Articular chondrocyte of knee joint (primary cell): ENCODE data around the gene DUSP7. TPM values are rescaled to one million over a fixed set of nuclear protein-coding genes. Genes with fewer than 3 reads are reported as not detected.

Experiments used
- total RNA-seq: library from RNA; depleted of rRNA; stranded (reverse); fragments of >200 nt; gene quantifications from 2 replicates; pipeline ENCODE4 v1.2.3, GENCODE V29; 2012

Gene DUSP7, protein sequence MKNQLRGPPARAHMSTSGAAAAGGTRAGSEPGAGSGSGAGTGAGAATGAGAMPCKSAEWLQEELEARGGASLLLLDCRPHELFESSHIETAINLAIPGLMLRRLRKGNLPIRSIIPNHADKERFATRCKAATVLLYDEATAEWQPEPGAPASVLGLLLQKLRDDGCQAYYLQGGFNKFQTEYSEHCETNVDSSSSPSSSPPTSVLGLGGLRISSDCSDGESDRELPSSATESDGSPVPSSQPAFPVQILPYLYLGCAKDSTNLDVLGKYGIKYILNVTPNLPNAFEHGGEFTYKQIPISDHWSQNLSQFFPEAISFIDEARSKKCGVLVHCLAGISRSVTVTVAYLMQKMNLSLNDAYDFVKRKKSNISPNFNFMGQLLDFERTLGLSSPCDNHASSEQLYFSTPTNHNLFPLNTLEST
- 7.8 and 11.4 TPM in 2 replicates for total RNA-seq

GRCh38 chr3:52056521-52056967, at the start of gene DUSP7:
TSS of gene DUSP7 (minus strand) at chr3:52056571. CDS start at chr3:52056366, 205 bp downstream.

Other genes with a start within 250 kb of the DUSP7 start
- gene IQCF2, start 195.0 kb downstream of the DUSP7 start, total RNA-seq = not detected in 2 replicates
- gene IQCF5, start 181.0 kb downstream of the DUSP7 start, total RNA-seq = not detected in 2 replicates
- not detected in 2 replicates for gene IQCF1, start 153.2 kb downstream of the DUSP7 start, total RNA-seq
- 14.7 and 14.9 TPM in 2 replicates for gene RRP9, start 114.7 kb downstream of the DUSP7 start, total RNA-seq
- 45.6 and 51.9 TPM in 2 replicates for gene PARP3, start 114.2 kb downstream of the DUSP7 start, total RNA-seq
- gene GPR62, start 101.2 kb downstream of the DUSP7 start, total RNA-seq = 0.11 and 0.13 TPM in 2 replicates
- 19.5 and 20.0 TPM in 2 replicates for gene PCBP4, start 89.1 kb downstream of the DUSP7 start, total RNA-seq
- 28.0 and 39.1 TPM in 2 replicates for gene ABHD14B, start 82.5 kb downstream of the DUSP7 start, total RNA-seq
- gene ABHD14A, start 81.5 kb downstream of the DUSP7 start, total RNA-seq = 12.1 and 16.9 TPM in 2 replicates
- gene ACY1, start 73.0 kb downstream of the DUSP7 start, total RNA-seq = 21.2 and 28.9 TPM in 2 replicates
- gene RPL29, start 60.7 kb downstream of the DUSP7 start, total RNA-seq = 966 and 1,076 TPM in 2 replicates
- 4.4 and 5.7 TPM in 2 replicates for gene POC1A, start 97.9 kb upstream of the DUSP7 start, total RNA-seq
- gene ALAS1, start 141.6 kb upstream of the DUSP7 start, total RNA-seq = 30.6 and 31.9 TPM in 2 replicates
- gene TLR9, start 169.1 kb upstream of the DUSP7 start, total RNA-seq = 0.13 TPM in 1 of 2 replicates, not detected in the other
- gene TWF2, start 182.6 kb upstream of the DUSP7 start, total RNA-seq = 69.3 and 81.7 TPM in 2 replicates
- gene PPM1M, start 189.2 kb upstream of the DUSP7 start, total RNA-seq = 24.2 and 25.5 TPM in 2 replicates
- 61.5 and 67.7 TPM in 2 replicates for gene WDR82, start 222.1 kb upstream of the DUSP7 start, total RNA-seq
- gene GLYCTK, start 231.3 kb upstream of the DUSP7 start, total RNA-seq = 9.7 and 12.5 TPM in 2 replicates